Nephron progenitor cell (in vitro differentiated cells): Measurements from ENCODE around the gene EFCAB5.
"Not testable (repeated sequence)": the region's sequence is repeated elsewhere in the genome, so short reads cannot be mapped to it uniquely, and the experiment has no call there.

ENCODE experiments used
- DNase-seq: peaks from one replicate; pipeline ENCODE4 v3.0.0; 2021
- H3K27ac Mint-ChIP-seq: 2 replicates; pipeline ENCODE4 v1.8.0; 2021; ENCODE audit warnings: mild to moderate bottlenecking, moderate library complexity, mixed read lengths
- H3K27me3 Mint-ChIP-seq: 2 replicates; pipeline ENCODE4 v1.8.0; 2021; ENCODE audit warnings: mild to moderate bottlenecking, low read depth, mixed read lengths; ENCODE audit not compliant: poor library complexity
- H3K36me3 Mint-ChIP-seq: 2 replicates; pipeline ENCODE4 v1.8.0; 2021; ENCODE audit warnings: low read depth, mixed read lengths
- H3K4me1 Mint-ChIP-seq: 2 replicates; pipeline ENCODE4 v1.8.0; 2021; ENCODE audit warnings: mixed read lengths
- H3K4me3 Mint-ChIP-seq: 2 replicates; pipeline ENCODE4 v1.8.0; 2021; ENCODE audit warnings: mild to moderate bottlenecking, moderate library complexity, mixed read lengths
- H3K9me3 Mint-ChIP-seq: 2 replicates; pipeline ENCODE4 v1.8.0; 2021; ENCODE audit warnings: mild to moderate bottlenecking, moderate library complexity, mixed read lengths
- TF ChIP-seq, protein P1 (sequence below): fragments of 200-600 bp; sonication (generic); IDR thresholded peaks from 2 replicates; pipeline ENCODE4 v1.5.0; 2021; ENCODE audit warnings: antibody characterized with exemption

The EFCAB5 gene

DNA sequence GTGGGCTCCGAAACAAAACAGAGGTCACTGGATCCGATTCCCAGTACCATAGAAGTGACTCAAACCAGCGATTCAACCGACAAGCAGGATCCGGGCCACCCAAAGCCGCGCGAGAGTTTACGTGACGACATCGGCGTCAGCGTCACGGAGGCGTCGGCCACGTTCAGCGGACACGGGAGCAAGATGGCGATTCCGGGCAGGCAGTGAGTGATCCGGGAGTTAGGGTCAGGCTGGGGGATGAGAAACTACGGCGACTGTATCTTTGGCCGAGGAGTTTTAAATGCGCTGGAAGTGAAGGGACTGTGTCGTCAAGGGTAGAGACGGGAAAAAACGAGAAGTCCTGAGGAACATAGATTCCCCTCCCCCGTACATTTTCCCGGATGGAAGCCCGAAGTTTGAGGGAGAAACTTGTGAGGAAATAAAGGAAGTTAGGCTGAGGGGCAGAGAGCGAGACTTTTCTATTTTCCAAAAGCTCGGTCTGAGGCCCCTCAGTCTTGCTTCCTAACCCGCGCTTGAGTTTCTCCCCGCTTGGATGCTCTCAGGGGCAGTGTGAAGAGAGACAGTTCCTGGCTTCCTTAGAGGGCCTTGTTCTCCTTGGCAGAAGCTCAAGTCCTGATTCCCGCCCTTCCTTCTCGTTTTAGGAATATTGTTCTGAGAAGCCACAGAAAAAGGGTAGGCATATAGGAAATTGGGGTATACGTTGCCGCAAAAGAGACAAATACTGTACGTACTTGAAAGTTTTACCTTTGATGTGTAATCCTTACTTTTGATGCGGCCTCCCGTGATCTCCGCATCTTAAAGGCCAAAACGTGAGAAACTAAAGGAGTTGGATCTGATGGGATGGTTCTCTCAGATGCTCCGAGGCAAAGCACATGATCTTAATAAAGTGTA is 175.5 kb downstream of the EFCAB5 start, which contains the start of gene NSRP1:
NSRP1 (plus strand) TSS at position 156 of the 891 bp plus-strand sequence; CDS start at position 184, 28 bp downstream.
- no peaks in the 10 kb centered on the region for H3K9me3 Mint-ChIP-seq
- H3K4me3 Mint-ChIP-seq, result peak within 1 kb of the TSS; percentile 95
- TF ChIP-seq, protein P1, sequence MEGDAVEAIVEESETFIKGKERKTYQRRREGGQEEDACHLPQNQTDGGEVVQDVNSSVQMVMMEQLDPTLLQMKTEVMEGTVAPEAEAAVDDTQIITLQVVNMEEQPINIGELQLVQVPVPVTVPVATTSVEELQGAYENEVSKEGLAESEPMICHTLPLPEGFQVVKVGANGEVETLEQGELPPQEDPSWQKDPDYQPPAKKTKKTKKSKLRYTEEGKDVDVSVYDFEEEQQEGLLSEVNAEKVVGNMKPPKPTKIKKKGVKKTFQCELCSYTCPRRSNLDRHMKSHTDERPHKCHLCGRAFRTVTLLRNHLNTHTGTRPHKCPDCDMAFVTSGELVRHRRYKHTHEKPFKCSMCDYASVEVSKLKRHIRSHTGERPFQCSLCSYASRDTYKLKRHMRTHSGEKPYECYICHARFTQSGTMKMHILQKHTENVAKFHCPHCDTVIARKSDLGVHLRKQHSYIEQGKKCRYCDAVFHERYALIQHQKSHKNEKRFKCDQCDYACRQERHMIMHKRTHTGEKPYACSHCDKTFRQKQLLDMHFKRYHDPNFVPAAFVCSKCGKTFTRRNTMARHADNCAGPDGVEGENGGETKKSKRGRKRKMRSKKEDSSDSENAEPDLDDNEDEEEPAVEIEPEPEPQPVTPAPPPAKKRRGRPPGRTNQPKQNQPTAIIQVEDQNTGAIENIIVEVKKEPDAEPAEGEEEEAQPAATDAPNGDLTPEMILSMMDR, result no peak
- H3K27me3 Mint-ChIP-seq, result peaks cover 3% of the 10 kb centered on the region
- peak; percentile 90 for DNase-seq
- peaks cover 29% of the 10 kb centered on the region for H3K4me1 Mint-ChIP-seq
- peak within 1 kb of the TSS; percentile 100 for H3K27ac Mint-ChIP-seq
- peaks cover 28% of the 10 kb centered on the region for H3K36me3 Mint-ChIP-seq

DNA sequence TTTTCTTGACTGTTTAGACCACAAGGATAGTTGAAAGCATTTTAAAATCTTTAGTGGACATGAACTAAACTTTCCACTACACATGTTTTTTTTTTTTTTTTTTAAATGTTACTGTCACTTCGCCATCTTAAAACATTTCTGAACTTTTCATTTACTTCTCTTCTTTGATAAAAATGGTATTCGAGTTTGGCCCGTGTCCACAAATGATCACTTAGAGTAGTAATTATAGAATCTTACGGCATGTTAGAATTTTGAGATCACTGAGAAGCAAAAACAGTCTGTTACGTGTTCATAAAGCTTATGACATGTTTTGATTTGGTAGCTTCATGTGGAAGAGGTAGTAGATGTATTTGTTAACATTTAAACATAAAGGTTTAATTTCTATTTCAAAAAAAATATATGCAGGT is 176.2 kb downstream of the EFCAB5 start:
- Mint-ChIP-seq H3K4me3 (peak overlapping the region; percentile 95), H3K36me3 (peaks cover 32% of the 10 kb centered on the region), H3K27ac (peak overlapping the region; percentile 100), H3K4me1 (peaks cover 29% of the 10 kb centered on the region), H3K9me3 (no peaks in the 10 kb centered on the region), H3K27me3 (peaks cover 3% of the 10 kb centered on the region)
- no peak for DNase-seq
- TF ChIP-seq, protein P1, result no peak

DNA sequence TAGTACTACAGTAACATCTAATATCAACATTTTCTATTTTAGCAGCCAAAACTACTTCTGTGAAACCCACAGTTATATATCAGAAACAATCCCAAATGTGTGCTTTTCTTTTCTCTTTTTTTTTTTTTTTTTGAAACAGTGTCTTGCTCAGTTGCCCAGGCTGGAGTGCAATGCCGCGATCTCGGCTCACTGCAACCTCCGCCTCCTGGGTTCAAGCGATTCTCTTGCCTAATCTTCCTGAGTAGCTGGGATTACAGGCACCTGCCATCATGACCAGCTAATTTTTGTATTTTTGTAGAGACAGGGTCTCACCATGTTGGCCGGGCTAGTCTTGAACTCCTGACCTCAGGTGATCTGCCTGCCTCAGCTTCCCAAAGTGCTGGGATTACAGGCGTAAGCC is 177.2 kb downstream of the EFCAB5 start:
- H3K9me3 Mint-ChIP-seq, H3K27me3 Mint-ChIP-seq, DNase-seq: not testable (repeated sequence)
- H3K4me1 Mint-ChIP-seq, result peaks cover 29% of the 10 kb centered on the region
- H3K36me3 Mint-ChIP-seq, result peaks cover 33% of the 10 kb centered on the region
- peak overlapping the region; percentile 29 for H3K27ac Mint-ChIP-seq
- H3K4me3 Mint-ChIP-seq, result peak overlapping the region; percentile 95

DNA sequence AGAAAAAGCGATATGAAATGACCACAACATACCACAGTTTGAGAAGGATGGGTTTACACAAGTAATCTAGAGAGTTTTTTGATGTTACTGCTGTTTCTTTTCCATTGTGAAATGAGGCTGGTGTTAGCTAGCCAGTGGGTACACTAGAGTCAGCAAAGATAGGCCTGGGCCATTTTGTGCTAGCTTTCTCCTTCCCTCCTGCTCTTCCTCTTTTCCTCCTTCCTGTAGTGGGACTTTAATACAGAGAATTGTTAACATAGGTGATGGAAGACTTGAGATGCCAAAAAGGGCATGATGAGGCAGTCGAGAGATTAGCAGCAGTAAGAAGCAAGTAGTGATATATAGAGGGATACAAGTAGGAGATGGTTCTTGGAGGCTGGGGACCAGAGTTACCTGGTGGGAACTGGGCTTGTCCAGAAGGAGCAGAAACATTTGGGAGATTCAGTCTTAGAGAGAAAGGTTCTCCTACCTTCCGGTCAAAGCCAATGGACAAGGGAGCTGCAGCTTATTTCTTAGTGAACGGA is 182.9 kb downstream of the EFCAB5 start:
- DNase-seq, result no peak
- Mint-ChIP-seq H3K27me3 (no peaks in the 10 kb centered on the region), H3K36me3 (peaks cover 28% of the 10 kb centered on the region), H3K27ac (peak overlapping the region; percentile 52), H3K4me3 (no peak overlapping the region), H3K9me3 (no peaks in the 10 kb centered on the region), H3K4me1 (peaks cover 8% of the 10 kb centered on the region)
- TF ChIP-seq, protein P1, result no peak

DNA sequence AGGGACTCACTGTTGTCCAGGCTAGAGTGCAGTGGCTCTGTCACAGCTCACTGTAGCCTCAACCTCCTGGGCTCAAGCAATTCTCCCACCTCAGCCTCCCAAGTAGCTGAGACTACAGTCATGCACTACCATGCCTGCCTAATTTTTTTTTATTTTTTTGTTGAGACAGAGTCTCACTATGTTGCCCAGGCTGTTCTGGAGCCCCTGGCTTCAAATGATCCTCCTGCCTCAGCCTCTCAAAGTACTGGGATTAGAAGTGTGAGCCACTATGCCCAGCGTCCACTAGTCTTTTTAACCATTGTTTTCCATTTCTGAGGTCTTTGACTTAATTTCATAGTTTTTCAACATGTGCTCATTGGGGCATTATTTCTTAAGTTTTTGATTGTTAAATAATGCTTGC is 188.7 kb downstream of the EFCAB5 start:
- H3K4me1 Mint-ChIP-seq, result no peaks in the 10 kb centered on the region
- H3K4me3 Mint-ChIP-seq, result no peak overlapping the region
- TF ChIP-seq, protein P1, result no peak
- peaks cover 55% of the 10 kb centered on the region for H3K36me3 Mint-ChIP-seq
- no peaks in the 10 kb centered on the region for H3K9me3 Mint-ChIP-seq
- no peak overlapping the region for H3K27ac Mint-ChIP-seq
- H3K27me3 Mint-ChIP-seq, result no peaks in the 10 kb centered on the region
- no peak for DNase-seq

DNA sequence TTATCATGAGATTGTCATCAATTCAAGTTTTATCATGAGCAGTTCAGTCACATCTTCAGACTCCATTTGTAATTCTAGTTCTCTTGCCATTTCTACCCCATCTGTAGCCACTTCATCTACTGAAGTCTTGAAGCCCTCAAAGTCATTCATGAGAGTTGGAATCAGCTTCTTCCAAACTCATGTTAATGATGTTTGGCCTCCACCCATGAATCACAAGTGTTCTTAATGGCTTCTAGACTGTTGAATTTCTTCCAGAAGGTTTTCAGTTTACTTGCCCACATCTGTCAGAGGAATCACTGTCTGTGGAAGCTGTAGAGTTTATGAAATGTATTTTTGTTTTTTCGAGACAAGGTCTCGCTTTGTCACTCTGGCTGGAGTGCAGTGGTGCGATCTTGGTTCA is 191.2 kb downstream of the EFCAB5 start:
- no peak for DNase-seq

More for the DNA sequence above, 191.2 kb downstream of the EFCAB5 start:
- TF ChIP-seq, protein P1, result no peak
- no peak overlapping the region for H3K4me3 Mint-ChIP-seq
- H3K27ac Mint-ChIP-seq, result no peak overlapping the region
- no peaks in the 10 kb centered on the region for H3K4me1 Mint-ChIP-seq
- H3K27me3 Mint-ChIP-seq, result no peaks in the 10 kb centered on the region
- peaks cover 65% of the 10 kb centered on the region for H3K36me3 Mint-ChIP-seq
- no peaks in the 10 kb centered on the region for H3K9me3 Mint-ChIP-seq
